GM18517 (cell line): ENCODE measurements around the gene HMCN2.

Experiments used
- ATAC-seq: cut with Tn5 transposase; IDR thresholded peaks from one replicate; pipeline ENCODE4 v1.9.1; 2021; ENCODE audit warnings: mild to moderate bottlenecking, moderate library complexity; ENCODE audit not compliant: unreplicated experiment

The HMCN2 gene

DNA sequence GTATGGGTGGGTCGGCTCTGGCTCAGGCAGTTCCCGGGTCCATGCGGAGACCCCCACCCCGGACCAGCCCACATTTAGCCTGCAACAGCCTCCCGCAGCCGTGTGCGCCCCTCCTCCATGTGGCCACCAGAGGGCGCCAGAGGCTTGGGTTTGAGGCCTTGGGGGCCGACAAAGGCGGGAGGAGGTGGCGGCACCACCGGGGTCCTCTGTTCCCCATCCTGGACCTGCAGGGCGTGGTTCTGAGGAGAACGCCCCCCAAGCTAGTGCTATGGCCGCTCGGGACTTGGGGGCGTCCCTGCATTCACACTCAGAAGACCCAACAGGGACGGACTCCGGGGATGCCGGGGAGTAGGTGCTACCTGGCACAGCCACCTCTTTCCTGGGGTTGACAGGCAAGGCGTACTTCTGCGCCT, 195.7 kb downstream of the HMCN2 start:
- no peak for ATAC-seq

DNA sequence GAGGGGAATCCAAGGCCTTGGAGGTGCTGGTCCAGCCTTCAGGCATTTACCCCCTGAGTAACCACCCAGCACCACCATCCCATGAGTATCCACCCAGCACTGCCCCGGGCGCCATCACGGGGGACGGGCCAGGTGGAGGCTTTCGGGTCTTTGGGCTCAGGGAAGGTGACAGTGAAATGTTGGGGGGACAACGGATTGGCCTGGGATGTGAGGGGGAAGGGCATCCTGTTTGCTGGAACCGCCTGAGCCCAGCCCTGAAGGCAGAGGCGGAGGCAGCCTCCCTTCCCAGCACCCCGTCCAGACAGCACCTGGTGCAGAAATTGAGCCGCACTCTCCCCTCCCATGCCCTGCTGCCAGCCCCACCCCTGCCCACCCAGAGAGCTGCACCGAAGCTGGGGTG, 196.2 kb downstream of the HMCN2 start:
- ATAC-seq = no peak

GRCh38 chr9:130462685-130463540, 197.4 kb downstream of the HMCN2 start:
- no peak for ATAC-seq

GRCh38 chr9:130463763-130464745, 198.5 kb downstream of the HMCN2 start:
- ATAC-seq = no peak

DNA sequence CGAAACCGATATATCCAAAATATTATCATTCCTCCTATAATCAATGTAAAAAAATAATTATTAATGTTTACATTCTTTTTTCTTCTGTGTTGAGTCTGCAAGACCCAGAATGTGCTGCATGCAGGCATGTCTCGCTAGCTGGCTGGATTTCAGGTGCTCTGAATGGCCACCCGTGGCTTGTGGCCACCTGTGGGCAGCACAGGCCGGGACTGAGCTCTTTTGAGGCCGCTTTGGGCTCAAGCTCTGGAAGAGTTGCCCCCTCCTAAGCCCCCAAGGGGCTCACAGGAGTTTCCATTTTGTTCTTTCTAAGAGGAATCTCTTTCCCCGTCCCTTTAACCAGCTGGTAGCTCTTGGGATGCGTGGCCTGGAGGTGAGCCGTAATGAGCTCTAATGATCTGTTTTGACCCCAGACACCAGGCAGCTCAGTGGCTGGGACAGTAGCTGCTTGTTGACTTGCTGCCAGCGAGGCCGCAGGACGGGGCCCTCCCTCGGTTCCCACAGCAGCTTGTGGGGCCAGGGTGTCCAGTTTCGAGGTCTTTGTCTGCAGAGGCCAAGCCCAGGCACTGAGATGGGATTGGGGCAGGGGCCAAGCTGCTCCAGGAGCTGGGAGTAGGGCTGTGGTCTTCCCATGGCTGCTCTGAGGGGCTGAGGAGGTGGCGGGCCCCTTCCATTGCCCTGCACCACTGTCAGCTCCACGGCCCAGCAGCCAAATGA, 200.0 kb downstream of the HMCN2 start:
- ATAC-seq = no peak

- no peak for ATAC-seq
Measured at GRCh38 chr9:130466537-130467217, 201.1 kb downstream of the HMCN2 start.

DNA sequence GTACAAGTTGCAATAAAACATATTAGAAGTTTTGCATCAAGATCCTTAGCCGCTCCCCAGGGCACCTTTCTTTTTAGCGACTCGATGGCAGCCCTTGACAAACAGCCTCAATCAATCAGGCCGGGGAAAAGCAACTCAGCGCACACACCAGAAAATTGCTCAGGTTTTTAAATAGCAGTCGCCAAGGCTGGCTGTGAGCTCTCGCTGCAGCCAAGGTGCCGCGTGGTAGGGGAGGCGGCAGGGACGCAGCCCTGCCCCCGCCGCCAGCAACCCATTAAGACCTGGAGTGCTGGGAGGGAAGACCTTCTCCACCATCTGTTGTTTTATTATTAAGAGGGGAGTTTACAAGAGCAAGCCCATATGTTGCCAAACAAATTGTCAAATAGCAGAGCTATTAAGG, 201.8 kb downstream of the HMCN2 start:
- no peak for ATAC-seq

DNA sequence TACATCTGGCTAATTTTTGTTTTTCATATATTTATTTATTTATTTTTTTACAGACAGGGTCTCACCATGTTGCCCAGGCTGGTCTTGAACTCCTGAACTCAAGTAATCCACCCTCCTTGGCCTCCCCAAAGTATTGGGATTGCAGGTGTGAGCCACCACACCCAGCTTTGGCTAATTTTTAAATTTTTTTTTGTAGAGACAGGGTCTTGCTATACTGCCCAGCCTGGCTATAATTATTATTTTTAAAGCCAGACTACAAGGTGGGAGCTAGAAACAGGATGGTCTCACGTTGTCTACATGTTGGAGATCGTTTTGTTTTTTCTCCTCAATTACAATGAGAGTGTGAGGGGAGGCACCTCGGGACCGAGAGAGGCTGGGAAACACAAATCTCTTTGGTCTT, 203.0 kb downstream of the HMCN2 start:
- ATAC-seq = no peak

DNA sequence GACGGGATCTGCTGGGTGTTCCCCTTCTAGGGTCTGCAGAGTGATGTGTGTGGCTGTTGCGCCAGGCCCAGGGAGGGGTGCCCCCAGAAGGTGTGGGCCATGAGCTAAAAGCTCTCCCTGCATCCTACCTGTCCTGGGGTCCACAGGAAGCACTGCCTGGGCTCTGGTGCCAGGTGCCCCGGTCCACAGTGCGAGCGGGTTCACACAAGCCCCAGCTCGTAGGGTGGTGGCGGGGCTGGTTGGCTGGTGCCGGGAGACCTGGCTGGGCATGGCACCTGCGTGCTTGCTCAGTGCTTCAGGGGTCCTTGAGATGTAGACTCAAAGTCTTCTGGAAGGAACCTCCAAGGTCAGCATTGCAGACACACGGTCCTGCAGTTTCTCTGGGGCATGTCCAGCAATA, 204.7 kb downstream of the HMCN2 start:
- no peak for ATAC-seq

DNA sequence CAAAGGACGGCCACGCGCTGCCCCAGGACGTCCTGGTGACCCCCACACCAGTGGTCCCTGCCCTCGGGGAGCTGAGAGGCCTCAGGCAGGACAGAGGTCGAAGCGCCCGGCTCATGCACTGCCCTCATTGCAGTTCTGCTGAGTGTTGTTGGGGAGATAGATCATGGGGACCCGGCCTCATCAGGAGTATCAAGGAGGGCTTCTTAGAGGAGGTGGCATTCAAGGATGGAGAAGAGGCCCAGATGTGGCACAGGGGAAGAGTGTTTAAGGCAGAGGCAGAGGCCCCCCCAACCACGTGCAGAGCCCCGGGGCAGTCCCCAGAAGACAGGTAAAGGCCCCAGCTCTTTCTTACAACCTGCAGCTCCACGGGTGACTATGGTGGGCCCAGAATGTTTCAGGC, 205.4 kb downstream of the HMCN2 start:
- ATAC-seq = no peak

DNA sequence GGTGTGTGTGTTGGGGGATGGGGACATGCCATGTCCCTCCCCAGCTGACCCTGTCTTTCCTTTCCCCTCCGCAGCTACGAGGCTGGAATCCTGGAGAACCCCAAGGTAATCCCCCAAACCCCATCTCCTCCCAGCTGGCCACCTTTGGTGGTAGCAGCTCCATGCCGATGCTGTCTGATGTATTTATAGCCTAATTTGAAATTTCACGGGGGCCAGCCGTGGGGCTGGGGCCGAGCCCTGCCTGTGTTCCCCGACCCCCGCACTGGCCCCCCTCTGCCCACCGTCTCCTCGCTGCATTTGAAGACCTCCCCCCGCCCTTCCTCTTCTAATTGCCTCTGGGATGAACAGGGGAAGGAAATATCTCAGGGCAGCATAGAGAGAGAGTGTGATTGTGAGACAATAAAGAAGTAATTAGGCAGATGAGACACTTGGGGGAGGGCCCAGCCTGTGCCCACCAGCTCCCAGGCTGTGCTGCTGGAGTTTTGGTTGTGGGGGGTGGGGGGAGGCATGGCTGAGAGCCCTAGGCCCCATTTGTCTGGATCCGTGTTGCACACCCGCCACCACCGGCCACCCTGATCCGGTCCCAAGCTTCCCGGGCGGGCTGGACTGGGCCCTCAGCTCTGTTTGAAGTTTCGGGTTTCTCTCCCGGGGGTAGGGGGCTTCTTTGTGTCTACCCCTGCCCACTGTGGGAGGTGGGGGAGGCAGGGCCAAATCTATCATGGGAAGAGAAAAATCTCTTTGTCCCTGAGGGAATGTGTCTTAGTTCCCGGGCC, 206.0 kb downstream of the HMCN2 start:
- ATAC-seq = no peak

GRCh38 chr9:130472184-130472705, 206.7 kb downstream of the HMCN2 start:
- ATAC-seq = no peak

- ATAC-seq = no peak
Measured at GRCh38 chr9:130473009-130473408, 207.4 kb downstream of the HMCN2 start.

GRCh38 chr9:130473566-130473965, 208.0 kb downstream of the HMCN2 start:
- no peak for ATAC-seq

GRCh38 chr9:130474106-130474505, 208.5 kb downstream of the HMCN2 start:
- no peak for ATAC-seq

DNA sequence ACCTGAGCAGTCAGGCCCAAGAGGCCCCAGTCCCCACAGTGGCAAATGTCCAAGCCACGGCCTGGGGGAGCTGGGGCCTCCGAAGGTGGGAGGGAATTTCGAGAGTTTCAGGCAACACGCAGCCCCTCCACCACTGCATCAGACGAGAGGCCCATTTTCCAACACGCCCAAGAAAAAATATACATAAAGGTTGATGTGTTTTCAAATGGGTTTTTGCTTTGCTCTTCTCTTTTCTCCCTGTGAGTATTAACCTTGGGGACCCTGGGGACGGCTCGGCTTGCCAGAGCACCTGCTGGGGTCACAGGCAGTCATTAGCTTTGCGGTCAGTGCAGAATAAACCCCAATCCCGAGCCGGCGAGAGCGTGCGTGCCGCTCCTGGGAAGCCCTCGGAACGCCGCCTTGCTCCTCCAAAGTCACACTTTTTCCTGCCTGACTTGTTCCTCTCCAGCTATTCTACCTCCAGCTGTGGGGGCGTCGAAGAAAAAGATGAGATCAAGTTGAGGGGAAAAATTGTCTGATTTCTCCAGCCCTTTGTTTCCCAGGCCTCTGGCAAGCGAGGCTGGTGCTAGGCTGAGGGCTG, 210.7 kb downstream of the HMCN2 start:
- no peak for ATAC-seq

DNA sequence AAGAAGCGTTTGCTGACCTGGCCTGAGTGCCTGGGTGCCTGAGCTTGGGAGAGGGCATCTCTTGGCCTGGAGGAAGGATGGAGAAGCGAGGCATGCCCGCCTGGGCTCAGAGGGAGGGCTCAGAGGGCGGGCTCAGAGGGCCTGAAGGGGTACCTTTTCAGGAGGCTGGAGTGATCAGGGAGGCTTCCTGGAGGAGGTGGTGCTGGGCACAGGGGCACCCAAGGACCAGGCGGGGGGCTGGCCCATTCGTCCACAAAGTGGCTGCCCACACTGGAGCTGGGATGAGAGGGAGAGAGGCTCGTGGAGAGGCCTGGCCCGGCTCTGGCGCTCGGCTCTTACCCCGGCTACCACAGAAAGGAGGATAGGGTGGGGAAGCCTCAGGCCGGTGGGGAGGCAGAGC, 212.0 kb downstream of the HMCN2 start:
- no peak for ATAC-seq

- ATAC-seq = no peak
Measured at GRCh38 chr9:130478152-130478551, 212.6 kb downstream of the HMCN2 start.
